NCI-H774 (cell line): ENCODE data around the gene TAS1R1.

Experiments used
- DNase-seq: peaks from one replicate; lab custom pipeline; 2025; lab: John Stamatoyannopoulos, UW

Gene TAS1R1

DNA sequence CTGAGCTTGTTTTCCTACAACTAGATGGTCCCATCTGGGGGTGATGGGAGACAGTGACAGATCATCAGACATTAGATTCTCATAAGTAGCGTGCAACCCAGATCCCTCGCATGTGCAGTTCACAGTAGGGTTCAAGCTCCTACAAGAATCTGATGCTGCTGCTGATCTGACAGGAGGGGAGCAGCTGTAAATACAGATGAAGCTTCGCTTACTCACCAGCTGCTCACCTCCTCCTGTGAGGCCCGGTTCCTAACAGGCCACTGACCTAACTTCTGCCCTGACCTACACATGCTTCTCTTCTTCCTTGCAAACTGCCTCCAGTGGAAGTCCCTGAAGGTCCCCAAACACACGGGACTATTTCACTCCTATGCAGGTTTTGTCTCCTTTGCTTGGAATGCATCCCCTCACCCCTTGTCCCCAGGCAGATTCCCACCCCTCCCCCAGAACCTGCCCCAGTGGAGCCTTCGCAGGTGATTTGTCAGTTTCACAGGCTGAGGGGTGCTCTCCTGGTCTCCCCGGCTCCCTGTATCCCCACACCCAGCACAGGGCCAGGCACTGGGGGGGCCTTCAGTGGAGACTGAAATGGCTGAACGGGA, 19.0 kb downstream of the TAS1R1 start:
- DNase-seq, result no peak

DNA sequence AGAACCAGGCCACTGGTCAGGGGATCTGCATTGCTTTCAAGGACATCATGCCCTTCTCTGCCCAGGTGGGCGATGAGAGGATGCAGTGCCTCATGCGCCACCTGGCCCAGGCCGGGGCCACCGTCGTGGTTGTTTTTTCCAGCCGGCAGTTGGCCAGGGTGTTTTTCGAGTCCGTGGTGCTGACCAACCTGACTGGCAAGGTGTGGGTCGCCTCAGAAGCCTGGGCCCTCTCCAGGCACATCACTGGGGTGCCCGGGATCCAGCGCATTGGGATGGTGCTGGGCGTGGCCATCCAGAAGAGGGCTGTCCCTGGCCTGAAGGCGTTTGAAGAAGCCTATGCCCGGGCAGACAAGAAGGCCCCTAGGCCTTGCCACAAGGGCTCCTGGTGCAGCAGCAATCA, 19.7 kb downstream of the TAS1R1 start:
- DNase-seq, result no peak

DNA sequence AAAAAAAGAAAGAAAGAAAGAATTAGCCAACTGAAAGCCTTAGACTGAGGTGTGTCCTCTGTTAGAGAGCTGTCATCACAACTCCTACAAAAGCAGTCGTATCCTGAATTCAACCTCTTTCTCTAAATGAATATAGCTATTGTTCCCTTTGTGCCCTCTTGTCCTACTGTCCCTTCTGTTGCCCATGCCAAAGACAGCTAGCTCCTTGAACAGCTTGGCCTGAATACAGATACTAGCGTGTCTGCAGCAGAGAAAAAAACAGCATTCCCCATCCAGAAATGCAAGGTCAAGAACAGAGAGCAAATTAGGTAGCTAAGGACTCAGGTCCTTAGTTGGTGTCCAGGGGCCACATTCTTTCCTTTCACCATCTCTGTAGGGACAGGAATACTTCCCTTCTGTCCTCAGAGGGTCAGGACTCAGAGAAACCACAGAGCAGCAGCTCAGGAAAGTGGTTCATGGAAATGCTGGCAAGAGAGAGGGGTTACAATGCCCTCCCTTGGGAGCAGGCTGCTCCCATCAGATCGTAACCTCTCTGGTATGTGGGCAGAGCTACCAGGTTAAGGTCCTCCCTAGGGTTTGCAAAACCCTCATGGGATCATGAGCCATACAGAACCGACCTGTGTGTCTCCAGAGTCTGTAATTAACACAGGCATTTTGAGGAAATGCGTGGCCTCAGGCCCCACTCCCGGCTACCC, 22.9 kb downstream of the TAS1R1 start:
- DNase-seq, result no peak

DNA sequence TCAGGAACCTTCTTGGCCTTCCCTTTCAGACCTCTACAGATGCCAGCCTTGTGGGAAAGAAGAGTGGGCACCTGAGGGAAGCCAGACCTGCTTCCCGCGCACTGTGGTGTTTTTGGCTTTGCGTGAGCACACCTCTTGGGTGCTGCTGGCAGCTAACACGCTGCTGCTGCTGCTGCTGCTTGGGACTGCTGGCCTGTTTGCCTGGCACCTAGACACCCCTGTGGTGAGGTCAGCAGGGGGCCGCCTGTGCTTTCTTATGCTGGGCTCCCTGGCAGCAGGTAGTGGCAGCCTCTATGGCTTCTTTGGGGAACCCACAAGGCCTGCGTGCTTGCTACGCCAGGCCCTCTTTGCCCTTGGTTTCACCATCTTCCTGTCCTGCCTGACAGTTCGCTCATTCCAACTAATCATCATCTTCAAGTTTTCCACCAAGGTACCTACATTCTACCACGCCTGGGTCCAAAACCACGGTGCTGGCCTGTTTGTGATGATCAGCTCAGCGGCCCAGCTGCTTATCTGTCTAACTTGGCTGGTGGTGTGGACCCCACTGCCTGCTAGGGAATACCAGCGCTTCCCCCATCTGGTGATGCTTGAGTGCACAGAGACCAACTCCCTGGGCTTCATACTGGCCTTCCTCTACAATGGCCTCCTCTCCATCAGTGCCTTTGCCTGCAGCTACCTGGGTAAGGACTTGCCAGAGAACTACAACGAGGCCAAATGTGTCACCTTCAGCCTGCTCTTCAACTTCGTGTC, 23.7 kb downstream of the TAS1R1 start:
- no peak for DNase-seq

DNA sequence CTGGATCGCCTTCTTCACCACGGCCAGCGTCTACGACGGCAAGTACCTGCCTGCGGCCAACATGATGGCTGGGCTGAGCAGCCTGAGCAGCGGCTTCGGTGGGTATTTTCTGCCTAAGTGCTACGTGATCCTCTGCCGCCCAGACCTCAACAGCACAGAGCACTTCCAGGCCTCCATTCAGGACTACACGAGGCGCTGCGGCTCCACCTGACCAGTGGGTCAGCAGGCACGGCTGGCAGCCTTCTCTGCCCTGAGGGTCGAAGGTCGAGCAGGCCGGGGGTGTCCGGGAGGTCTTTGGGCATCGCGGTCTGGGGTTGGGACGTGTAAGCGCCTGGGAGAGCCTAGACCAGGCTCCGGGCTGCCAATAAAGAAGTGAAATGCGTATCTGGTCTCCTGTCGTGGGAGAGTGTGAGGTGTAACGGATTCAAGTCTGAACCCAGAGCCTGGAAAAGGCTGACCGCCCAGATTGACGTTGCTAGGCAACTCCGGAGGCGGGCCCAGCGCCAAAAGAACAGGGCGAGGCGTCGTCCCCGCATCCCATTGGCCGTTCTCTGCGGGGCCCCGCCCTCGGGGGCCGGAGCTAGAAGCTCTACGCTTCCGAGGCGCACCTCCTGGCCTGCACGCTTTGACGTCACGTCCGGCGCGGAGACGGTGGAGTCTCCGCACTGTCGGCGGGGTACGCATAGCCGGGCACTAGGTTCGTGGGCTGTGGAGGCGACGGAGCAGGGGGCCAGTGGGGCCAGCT, 24.4 kb downstream of the TAS1R1 start, which contains the start of gene ZBTB48:
TSS of gene ZBTB48 (plus strand) at position 621 of the 745 bp plus-strand sequence. CDS start 616 bp downstream, outside the sequence.
- DNase-seq, result peak; percentile 89

DNA sequence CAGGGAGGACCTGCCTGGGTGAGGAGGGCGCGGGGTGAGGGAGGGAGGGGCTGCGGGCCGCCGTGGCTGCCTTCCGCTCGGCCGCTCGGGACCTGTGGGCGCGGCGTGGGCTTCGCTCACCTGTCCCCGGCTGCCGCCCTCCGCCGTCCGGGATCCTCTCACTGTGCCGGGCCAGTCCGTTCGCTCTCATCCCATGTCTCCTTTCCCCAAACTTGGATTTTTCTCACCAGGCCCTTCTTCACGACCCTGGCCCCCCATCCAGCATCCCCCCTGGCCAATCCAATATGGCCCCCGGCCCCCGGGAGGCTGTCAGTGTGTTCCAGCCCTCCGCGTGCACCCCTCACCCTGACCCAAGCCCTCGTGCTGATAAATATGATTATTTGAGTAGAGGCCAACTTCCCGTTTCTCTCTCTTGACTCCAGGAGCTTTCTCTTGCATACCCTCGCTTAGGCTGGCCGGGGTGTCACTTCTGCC, 25.0 kb downstream of the TAS1R1 start:
- DNase-seq, result no peak

DNA sequence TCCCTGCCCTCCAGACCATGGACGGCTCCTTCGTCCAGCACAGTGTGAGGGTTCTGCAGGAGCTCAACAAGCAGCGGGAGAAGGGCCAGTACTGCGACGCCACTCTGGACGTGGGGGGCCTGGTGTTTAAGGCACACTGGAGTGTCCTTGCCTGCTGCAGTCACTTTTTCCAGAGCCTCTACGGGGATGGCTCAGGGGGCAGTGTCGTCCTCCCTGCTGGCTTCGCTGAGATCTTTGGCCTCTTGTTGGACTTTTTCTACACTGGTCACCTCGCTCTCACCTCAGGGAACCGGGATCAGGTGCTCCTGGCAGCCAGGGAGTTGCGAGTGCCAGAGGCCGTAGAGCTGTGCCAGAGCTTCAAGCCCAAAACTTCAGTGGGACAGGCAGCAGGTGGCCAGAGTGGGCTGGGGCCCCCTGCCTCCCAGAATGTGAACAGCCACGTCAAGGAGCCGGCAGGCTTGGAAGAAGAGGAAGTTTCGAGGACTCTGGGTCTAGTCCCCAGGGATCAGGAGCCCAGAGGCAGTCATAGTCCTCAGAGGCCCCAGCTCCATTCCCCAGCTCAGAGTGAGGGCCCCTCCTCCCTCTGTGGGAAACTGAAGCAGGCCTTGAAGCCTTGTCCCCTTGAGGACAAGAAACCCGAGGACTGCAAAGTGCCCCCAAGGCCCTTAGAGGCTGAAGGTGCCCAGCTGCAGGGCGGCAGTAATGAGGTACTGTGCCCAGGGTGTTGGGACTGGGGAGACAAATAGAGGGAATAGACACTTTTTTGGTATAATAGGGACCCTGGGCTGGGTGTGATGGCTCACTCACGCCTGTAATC, 25.7 kb downstream of the TAS1R1 start:
- DNase-seq, result no peak

DNA sequence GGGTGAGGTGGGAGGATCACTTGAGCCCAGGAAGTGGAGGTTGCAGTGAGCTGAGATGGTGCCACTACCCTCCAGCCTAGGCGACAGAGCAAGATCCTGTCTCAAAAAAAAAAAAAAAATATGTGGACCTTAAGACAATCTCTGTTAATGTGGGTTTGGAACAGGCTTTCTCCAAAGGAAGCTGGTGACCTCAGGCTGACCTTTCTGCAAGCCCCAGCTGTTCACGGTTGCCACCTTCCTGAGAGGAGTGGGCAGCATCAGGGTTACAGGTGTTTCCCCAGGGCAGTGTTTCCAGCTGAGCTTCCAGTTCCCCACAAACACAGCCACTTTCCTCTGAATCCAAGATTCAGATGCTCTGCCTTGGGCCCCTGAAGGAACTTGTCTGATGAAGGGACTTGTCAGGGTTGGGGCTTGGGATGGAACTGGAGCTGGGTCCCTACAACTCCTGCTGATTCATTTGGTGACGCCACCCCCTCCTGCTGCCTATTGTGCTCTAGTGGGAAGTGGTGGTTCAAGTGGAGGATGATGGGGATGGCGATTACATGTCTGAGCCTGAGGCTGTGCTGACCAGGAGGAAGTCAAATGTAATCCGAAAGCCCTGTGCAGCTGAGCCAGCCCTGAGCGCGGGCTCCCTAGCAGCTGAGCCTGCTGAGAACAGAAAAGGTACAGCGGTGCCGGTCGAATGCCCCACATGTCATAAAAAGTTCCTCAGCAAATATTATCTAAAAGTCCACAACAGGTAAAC, 26.6 kb downstream of the TAS1R1 start:
- no peak for DNase-seq

DNA sequence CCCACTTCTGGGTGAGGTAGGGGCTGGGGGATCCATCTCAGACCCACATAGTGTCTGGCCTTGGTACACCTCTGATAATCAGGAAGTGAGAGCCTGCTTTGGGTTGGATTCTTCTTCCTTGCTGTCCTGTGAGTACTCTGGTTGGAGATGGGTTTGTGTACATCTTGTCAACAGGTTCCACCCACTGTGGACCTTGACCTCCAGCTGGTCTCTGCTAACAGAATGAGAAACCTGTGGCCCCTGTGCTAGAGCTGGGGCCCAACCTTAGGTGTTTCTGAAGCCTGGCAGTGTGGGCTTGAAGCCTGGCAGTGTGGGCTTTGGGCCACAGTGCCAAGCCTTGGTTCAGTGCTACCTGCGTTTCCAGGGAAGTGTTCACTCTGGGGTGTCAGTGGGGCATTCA, 27.3 kb downstream of the TAS1R1 start:
- no peak for DNase-seq

DNA sequence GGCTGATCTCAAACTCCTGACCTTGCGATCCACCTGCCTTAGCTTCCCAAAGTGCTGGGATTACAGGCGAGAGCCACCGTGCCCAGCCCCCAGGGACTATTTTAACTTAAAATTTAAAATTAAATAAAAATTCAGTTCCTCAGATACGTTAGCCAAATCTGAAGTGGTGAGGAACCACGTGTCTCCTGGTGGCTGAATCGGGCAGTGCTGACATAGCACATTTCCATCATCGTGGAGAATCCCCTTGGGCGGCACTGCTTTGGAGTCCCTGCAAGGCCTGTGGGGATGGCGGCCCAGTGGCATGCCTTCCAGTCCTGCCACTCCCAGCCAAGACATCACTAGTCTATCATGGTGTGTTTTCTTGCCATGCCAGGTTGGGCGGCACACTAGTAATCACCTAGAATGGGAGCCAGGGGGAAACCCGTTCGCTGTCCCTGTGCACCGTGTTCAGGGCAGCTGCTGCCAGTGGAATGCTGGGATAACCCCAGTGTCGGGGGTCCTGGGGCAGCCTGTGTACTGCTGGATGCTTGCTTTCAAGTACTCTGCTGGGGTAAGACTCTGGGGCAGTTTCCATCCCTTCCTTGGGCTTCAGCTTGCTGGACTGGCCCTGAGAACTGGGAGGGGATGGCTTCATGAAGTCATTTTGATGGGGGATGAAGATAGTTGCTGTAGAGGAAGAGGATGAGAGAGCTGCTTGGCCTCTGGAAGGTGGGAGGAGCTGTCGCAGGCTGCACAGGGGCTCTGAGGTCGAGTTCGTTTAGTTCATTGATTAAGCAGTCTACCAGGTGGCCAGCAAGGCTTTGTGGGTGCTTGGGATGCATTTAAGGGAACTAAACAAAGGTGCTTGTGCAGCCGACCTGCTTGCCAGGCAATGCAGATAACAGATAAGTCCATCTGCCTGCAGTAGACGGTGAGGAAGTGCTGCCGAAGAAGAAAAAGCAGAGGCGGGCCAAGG, 29.3 kb downstream of the TAS1R1 start:
- no peak for DNase-seq

DNA sequence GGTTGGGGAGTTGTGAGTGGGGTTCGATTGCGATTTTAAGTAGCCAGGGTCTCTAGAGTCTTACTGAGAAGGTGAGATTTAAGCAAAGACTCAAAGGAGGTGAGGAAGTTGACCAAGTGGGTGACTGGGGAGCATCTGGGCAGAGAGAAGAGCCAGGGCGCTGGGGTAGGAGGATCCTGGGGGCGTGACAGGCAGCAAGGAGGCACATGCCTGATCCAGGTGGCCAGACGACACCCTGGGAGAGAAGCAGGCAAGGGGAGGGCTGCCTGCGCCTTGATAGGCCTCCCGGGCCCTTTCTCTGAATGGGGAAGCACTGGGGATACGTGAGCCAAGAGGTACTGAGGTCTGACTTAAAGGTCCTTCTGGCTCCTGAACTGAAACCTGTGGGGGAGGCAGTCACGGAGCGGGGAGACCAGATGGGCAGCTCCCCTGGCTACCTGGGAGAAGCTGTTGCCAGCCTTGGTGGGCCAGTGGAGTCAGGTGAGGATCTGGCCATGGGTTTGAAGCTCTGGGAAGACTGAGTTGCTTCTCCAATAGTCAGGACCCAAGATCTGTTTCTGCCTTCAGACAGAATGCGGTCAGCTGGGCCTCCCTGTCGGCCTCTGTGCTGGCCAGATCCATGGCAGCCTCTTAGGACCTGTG, 30.1 kb downstream of the TAS1R1 start:
- no peak for DNase-seq

DNA sequence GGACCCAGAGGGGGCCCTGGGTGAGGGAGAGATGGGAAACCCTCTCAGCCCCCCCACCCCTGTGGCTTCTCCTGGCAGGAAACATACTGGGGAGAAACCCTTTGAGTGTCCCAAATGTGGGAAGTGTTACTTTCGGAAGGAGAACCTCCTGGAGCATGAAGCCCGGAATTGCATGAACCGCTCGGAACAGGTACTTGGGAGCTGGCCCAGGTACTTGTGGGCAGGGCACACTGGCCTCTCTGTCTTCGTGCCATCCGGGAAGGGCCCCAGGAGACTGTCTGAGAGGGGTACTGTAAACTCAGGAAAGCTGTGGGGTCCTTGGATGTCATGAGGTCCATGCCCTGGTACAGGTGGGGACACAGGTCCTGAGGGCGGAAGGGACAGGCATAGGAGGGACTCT, 30.7 kb downstream of the TAS1R1 start:
- no peak for DNase-seq

DNA sequence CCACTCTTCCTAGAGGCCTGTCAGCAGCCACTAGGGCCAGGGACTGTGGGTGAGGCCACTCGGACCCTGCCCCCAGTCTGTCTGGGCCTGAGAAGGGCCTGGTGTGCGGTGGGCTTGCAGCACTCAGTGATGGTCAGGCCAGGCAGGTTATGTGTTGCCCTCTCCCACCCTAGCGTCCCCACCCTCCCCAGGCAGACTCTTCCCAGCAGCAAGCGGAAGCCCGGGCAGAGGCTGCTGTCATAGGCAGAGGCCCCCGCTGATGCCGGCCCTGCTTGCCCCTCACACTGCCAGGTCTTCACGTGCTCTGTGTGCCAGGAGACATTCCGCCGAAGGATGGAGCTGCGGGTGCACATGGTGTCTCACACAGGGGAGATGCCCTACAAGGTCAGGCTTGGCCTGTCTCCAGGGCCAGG, 31.3 kb downstream of the TAS1R1 start:
- DNase-seq, result no peak

DNA sequence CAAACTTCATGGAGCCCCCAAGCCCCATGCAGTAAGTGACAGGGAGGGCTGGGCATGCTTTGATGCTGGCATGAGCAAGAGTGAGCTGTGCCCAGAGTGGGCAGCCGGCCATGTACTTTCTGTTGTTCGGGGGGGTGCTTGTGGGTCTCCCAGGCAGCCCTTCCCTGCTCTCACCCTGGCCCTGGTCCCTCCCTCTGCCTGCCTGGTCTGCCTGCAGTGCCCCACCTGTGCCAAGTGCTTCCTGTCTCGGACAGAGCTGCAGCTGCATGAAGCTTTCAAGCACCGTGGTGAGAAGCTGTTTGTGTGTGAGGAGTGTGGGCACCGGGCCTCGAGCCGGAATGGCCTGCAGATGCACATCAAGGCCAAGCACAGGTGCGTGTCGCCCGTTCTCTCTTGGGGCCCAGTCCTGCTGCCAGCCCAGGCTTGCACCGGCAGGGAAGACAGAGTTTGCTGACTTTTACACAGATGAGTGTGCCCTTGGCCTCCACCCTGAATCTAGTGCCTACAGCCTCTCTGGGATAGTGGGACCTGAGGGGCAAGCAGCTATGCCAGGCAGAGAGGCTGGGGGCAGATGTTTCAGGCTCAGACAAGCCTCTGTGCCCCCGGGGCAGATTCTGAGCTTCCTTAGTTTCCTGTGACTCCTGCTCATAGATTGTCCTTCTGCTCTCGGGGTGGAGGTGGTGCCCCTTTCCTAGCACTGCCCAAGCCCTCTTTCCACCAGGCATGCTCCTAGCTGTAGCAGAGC, 32.3 kb downstream of the TAS1R1 start:
- no peak for DNase-seq

DNA sequence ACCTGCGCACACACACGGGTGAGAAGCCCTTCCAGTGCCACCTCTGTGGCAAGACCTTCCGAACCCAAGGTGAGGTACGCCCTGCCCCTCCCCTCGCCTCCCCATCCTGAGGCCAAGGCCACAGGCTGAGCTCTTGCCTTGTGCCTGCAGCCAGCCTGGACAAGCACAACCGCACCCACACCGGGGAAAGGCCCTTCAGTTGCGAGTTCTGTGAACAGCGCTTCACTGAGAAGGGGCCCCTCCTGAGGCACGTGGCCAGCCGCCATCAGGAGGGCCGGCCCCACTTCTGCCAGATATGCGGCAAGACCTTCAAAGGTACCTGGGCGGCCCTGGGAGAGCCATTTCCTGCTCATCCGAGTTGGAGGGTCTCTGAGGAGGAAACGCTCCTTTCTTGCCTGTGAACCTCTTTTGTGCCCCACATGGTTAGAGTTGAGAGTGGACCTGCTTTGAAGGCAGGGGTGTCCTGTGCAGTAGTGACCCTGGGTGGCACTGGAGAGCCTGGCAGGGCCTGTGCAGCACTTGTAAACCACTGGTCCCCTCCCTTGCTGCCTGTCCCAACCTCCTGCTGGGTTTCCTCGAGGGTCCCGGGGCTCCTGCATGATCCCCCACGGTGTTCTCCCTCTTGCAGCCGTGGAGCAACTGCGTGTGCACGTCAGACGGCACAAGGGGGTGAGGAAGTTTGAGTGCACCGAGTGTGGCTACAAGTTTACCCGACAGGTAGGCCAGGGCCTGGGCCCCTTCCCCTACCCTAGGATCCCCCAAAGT, 33.2 kb downstream of the TAS1R1 start:
- DNase-seq, result no peak

DNA sequence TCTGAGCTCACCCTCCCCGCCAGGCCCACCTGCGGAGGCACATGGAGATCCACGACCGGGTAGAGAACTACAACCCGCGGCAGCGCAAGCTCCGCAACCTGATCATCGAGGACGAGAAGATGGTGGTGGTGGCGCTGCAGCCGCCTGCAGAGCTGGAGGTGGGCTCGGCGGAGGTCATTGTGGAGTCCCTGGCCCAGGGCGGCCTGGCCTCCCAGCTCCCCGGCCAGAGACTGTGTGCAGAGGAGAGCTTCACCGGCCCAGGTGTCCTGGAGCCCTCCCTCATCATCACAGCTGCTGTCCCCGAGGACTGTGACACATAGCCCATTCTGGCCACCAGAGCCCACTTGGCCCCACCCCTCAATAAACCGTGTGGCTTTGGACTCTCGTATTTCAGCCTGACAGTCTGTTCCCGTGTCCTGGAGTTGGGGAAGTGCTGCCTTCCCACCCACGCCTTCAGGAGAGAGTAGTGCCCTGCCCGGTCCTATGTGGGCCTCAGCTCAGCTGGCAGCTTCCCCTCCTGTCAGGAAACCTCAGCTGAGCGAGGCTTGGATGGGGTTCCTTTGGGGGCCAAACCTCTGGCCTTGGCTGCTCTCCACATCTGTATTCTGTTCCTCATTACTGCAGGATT, 33.9 kb downstream of the TAS1R1 start:
- DNase-seq, result no peak

DNA sequence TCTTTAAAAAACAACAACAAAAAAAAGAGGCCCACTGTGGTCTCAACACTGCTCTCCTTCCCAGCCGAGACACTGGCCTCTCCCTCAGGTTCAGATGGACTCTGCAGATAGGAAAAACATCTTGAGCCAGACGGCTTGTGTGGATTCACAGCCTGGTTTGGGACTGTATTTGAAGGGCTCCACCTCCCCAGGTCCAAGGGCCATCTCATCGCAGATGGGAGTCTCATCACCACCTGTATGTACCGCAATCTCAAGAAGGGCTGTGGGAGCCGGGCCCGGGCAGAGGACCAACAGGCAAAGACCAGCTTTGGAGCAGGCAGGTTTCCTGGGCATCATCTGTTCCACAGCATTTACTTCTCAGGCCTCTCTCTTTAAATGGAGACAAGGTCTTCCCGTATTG, 34.9 kb downstream of the TAS1R1 start:
- DNase-seq, result no peak
